Vagina (tissue), 2 donors: Measurements from ENCODE around the gene FAM222A. TPM values are rescaled to one million over a fixed set of nuclear protein-coding genes. Genes with fewer than 3 reads are reported as not detected.

ENCODE experiments used
- DNase-seq, 2 donors: peaks; one replicate each; pipeline ENCODE4 v3.0.0-alpha.2; 2017; ENCODE audit errors: extremely low spot score in 2 of 2
- H3K27ac ChIP-seq: fragments of 200-600 bp; sonication (generic); one replicate; pipeline ENCODE4 v1.5.1; 2019
- H3K27me3 ChIP-seq: fragments of 200-600 bp; sonication (generic); one replicate; pipeline ENCODE4 v1.5.1; 2019
- H3K36me3 ChIP-seq, 2 donors: fragments of 200-600 bp; sonication (generic); one replicate each; pipeline ENCODE4 v1.5.1; 2017 to 2019
- H3K4me1 ChIP-seq: fragments of 200-600 bp; sonication (generic); one replicate; pipeline ENCODE4 v1.5.1; 2019
- H3K4me3 ChIP-seq, 2 donors: fragments of 200-600 bp; sonication (generic); 1 replicate in 1 of 2; 2 replicates in 1 of 2; pipeline ENCODE4 v1.5.1; 2016 to 2019
- H3K9me3 ChIP-seq: fragments of 200-600 bp; sonication (generic); one replicate; pipeline ENCODE4 v1.5.1; 2019
- POLR2A ChIP-seq, 2 donors: fragments of 450-650 bp; IDR thresholded peaks; one replicate each; pipeline ENCODE4 v1.6.1; 2017; ENCODE audit warnings: antibody characterized with exemption in 2 of 2, mild to moderate bottlenecking in 2 of 2, moderate library complexity in 2 of 2
- POLR2AphosphoS5 ChIP-seq, 2 donors: sonication (generic); formaldehyde crosslinking; IDR thresholded peaks; one replicate each; pipeline ENCODE4 v1.9.0; 2017; ENCODE audit warnings: antibody characterized with exemption in 2 of 2, mild to moderate bottlenecking in 2 of 2, low read depth in 1 of 2; ENCODE audit not compliant: insufficient read depth in 1 of 2
- intact Hi-C: fragments of 100-400 bp; cut with DNase I; formaldehyde crosslinking; loops from one replicate; pipeline ENCODE4 v1.15.1; 2023
- total RNA-seq: library from RNA; depleted of rRNA; stranded (reverse); fragments of >200 nt; gene quantifications from one replicate; pipeline ENCODE4 v1.2.3, GENCODE V29; 2016
- TF ChIP-seq, protein P1 (sequence below), 3 experiments: fragments of 450-650 bp in 2 of 3; fragments of 200-600 bp in 1 of 3; sonication (generic) in 1 of 3; IDR thresholded peaks; one replicate each; pipeline ENCODE4 v1.5.1; 2017 to 2019; ENCODE audit warnings: antibody characterized with exemption in 3 of 3, mild to moderate bottlenecking in 2 of 3, moderate library complexity in 2 of 3

FAM222A gene
- total RNA-seq, 1 donor from 2014 or later: 1.5 TPM

DNA sequence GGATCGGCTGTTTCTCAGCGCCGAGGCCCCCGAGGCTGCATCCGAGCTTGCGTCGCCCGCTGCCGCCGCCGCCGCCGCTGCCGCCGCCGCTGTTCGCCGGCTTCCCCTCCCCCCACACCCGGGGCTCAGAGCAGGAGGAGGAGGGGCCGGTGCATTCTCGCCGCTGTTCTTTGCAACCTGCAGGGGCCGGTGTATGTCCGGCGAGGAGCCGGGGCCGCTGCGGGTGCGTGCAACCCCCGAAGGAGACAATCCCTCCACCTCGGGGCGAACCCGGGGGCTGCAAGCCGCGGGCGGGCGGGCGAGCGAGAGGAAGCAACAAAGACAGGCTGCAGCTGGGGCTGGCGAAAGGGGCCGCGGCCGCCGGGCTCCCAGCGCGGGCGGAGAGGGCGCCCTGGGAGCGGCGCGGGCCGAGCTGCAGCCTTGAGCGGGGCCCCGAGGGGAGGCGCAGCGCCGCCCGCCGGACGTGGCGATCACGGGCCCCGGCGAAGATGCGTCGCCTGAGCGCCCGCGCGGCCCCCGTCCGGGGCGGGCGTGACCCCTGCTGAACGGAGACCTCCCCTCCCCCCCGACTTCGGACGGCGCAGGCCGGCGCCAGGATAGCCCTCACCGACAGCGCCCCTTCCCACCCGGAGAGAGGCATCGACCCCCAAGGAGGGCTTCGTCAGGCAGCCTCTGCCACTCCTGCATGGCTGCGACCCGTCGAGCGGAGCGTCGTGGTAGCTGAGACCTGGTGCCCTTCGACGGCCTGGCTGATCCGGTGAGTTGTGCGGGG is 702 bp downstream of the FAM222A start:
- Histone ChIP-seq H3K27ac (peak overlapping the region; percentile 30), H3K36me3 (no peaks in the 10 kb centered on the region), H3K4me3 (peak overlapping the region; percentile 53 to 71), H3K27me3 (no peaks in the 10 kb centered on the region), H3K9me3 (no peaks in the 10 kb centered on the region), H3K4me1 (peaks cover 11% of the 10 kb centered on the region)
- TF ChIP-seq POLR2A (IDR thresholded peaks at IDR 0.05): no peak
- no peak for TF ChIP-seq POLR2AphosphoS5 (IDR thresholded peaks at IDR 0.05; ENCODE audit: insufficient read depth in 1 of 2, low read depth in 1 of 2)
- TF ChIP-seq, protein P1, sequence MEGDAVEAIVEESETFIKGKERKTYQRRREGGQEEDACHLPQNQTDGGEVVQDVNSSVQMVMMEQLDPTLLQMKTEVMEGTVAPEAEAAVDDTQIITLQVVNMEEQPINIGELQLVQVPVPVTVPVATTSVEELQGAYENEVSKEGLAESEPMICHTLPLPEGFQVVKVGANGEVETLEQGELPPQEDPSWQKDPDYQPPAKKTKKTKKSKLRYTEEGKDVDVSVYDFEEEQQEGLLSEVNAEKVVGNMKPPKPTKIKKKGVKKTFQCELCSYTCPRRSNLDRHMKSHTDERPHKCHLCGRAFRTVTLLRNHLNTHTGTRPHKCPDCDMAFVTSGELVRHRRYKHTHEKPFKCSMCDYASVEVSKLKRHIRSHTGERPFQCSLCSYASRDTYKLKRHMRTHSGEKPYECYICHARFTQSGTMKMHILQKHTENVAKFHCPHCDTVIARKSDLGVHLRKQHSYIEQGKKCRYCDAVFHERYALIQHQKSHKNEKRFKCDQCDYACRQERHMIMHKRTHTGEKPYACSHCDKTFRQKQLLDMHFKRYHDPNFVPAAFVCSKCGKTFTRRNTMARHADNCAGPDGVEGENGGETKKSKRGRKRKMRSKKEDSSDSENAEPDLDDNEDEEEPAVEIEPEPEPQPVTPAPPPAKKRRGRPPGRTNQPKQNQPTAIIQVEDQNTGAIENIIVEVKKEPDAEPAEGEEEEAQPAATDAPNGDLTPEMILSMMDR (IDR thresholded peaks at IDR 0.05): no peak
- no peak for DNase-seq
- intact Hi-C loops: no loop called here

DNA sequence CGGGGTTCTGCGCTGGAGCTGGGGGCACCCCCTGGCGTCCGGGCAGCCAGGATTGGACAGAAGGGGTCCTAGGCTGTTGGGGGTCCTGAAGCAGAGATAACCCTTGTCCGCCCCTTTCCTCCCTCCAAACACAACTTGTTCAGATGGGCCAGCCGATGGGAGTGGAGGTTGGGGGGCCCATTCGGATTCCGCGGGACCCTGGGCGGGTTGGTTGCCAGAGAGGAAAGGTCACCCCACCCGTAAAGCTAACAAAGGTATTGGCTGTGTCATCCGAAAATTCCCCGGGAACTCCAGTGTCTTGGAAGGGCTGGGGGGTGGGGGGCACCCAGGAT is 1.3 kb downstream of the FAM222A start:
- Histone ChIP-seq H3K9me3 (no peaks in the 10 kb centered on the region), H3K4me1 (peaks cover 11% of the 10 kb centered on the region), H3K27ac (no peak overlapping the region), H3K4me3 (peak overlapping the region; percentile 53 to 71), H3K27me3 (no peaks in the 10 kb centered on the region), H3K36me3 (no peaks in the 10 kb centered on the region)
- TF ChIP-seq POLR2A (IDR thresholded peaks at IDR 0.05) (no peak), POLR2AphosphoS5 (IDR thresholded peaks at IDR 0.05; ENCODE audit: insufficient read depth in 1 of 2, low read depth in 1 of 2) (no peak)
- TF ChIP-seq, protein P1 (IDR thresholded peaks at IDR 0.05): no peak
- no peak for DNase-seq
- intact Hi-C loops: no loop called here

DNA sequence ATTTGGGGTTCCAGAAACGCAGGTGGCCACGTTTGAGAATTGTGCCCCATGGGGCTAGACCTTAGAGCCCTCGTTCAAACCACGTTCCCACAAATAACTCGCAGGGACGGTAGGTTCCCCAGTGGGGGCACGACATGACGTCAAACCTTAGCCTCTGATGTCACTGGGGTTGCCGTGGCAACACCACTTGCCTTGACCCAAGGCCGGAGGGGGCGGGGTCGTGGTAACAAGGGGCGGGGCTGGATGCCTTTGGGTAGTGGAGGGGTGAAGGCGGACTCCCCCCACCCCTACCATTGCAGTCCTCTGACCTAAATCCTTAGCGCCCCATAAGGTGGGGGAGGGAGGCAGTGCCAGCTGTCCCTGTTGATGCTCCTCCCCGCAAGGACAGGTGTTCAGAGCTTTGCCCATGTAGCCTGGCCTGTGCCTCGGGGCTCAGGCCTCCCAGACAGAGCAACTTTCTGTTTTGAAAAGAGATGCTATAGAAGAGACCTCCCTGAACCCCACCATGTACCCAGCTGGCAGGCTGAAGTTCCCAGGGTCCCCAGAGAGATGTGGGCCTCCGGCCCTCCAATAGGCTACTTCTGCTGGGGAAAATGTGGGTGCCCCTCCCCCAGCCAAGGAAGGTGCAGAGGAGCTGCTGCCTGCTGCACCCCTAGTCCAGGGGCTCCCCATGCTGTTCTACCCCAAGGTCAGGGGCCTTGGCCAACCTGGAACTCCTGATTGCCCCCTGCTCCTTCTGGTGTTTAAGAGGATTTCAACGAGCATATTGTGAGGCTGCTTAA is 1.9 kb downstream of the FAM222A start:
- no peaks in the 10 kb centered on the region for H3K27me3 ChIP-seq
- H3K4me1 ChIP-seq: peaks cover 11% of the 10 kb centered on the region
- no peaks in the 10 kb centered on the region for H3K9me3 ChIP-seq
- no peak overlapping the region for H3K27ac ChIP-seq
- no peak for DNase-seq
- no peak for TF ChIP-seq POLR2A (IDR thresholded peaks at IDR 0.05)
- no peak for TF ChIP-seq POLR2AphosphoS5 (IDR thresholded peaks at IDR 0.05; ENCODE audit: insufficient read depth in 1 of 2, low read depth in 1 of 2)
- TF ChIP-seq, protein P1 (IDR thresholded peaks at IDR 0.05): no peak
- intact Hi-C loops: no loop called here
- H3K4me3 ChIP-seq: peak overlapping the region in 1 of 2 donors; percentile 53
- no peaks in the 10 kb centered on the region for H3K36me3 ChIP-seq

DNA sequence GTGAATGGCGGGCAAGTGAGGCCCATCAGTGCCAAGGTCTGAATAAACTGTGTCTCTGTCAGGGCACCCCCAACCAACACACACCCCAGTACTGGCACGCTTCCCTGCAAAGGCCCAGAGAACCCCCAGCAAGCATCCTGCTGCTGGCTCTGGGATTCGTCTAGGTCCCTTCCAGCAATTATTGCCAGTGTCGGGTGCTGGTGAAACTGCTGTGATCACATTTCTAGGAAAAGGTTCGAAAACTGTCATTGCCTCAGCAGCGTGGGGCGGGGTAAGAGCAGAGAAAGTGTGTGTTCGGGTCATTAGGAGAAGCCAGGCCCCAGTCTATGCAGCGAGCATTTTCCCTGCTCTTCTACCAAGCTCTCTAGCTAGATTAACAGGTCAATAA is 2.5 kb downstream of the FAM222A start:
- H3K27me3 ChIP-seq: no peaks in the 10 kb centered on the region
- H3K9me3 ChIP-seq: no peaks in the 10 kb centered on the region
- H3K4me1 ChIP-seq: peaks cover 11% of the 10 kb centered on the region
- no peak overlapping the region for H3K27ac ChIP-seq
- no peak overlapping the region for H3K4me3 ChIP-seq
- TF ChIP-seq POLR2AphosphoS5 (IDR thresholded peaks at IDR 0.05; ENCODE audit: insufficient read depth in 1 of 2, low read depth in 1 of 2) (no peak), POLR2A (IDR thresholded peaks at IDR 0.05) (no peak)
- TF ChIP-seq, protein P1 (IDR thresholded peaks at IDR 0.05): no peak
- intact Hi-C loops: no loop called here
- H3K36me3 ChIP-seq: no peaks in the 10 kb centered on the region
- no peak for DNase-seq
